ENCODE results near the gene CDR2. TPM values are rescaled to one million over a fixed set of nuclear protein-coding genes. Genes with fewer than 3 reads are reported as not detected.

CDR2 gene
- total and polyA plus RNA-seq, 2 of the 13 experiments (the other 11 are each of a cell fraction or from before 2014, with no cell fraction given): 59.0 to 78.9 TPM

DNA sequence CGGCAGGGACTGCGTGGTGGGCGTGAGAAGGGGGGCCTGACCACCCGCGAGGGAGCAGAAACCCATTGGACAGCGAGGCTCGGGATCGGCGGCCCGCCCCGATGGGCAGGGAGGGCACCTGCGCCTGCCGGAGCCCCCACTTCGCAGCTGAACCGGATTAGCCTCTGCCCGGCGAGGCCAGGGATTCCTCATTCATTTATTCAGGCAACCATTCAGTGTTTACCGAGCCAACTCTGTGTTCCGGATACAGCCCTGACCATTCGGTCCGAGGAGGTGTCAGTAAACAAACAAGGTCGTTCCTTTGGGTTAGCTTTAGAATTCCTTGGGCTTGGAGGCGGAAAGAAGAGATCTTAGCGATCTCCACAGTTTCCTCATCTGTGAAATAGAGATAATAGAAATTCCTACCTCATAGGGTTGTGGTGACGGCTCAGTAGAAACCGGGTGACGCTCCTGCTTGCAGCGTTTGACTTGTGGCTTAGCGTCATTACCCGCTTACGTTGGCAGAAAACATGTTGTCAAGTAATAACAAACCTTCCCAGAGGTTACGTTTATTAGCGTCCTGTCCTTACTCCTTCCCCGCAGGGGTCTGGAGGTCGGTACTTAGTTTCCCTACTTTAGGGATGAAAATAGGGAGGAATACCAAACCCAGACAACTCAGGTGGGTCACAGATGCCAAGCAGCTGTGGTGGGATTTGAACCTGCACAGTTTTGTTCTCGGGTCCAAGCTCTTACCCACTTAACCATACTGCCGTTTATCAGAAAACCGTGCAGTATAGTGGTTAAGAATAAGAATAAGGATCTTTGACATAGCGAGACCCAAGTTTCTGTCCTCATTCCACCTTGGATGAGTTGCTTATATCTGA lies 76.3 kb downstream of the CDR2 start (continued):
- TF ChIP-seq ZNF329 (CRISPR knock-in tag; IDR thresholded peaks at IDR 0.05; ENCODE audit: low read depth) (no peak; the same call in 1 of the 2 replicates), HOXA5 (CRISPR knock-in tag; IDR thresholded peaks at IDR 0.05) (no peak), SPEN (CRISPR knock-in tag; IDR thresholded peaks at IDR 0.05; ENCODE audit: low read depth) (no peak), LCORL (IDR thresholded peaks at IDR 0.05) (no peak), LCORL (CRISPR knock-in tag; IDR thresholded peaks at IDR 0.05) (peak; percentile 66; the same call in 1 of the 2 replicates), HDAC2 (CRISPR knock-in tag; IDR thresholded peaks at IDR 0.05) (peak; percentile 28; the same call in 1 of the 2 replicates), ZNF124 (CRISPR knock-in tag; IDR thresholded peaks at IDR 0.05) (peak; percentile 27; the same call in 1 of the 2 replicates), ZNF891 (CRISPR knock-in tag; IDR thresholded peaks at IDR 0.05) (0 out of 2 replicates have a peak, but pooled peaks have one; percentile 10), SRY (CRISPR knock-in tag; IDR thresholded peaks at IDR 0.05) (peak; percentile 93; the same call in 1 of the 2 replicates), PTBP1 (IDR thresholded peaks at IDR 0.05; ENCODE audit: low read depth, low read length, poor library complexity, severe bottlenecking) (no peak), HNF4A (CRISPR knock-in tag; IDR thresholded peaks at IDR 0.05) (peak; percentile 26; the same call in 1 of the 2 replicates), KDM1A (CRISPR knock-in tag; IDR thresholded peaks at IDR 0.05) (0 out of 2 replicates have a peak, but pooled peaks have one; percentile 5)
- TF ChIP-seq, protein P1, sequence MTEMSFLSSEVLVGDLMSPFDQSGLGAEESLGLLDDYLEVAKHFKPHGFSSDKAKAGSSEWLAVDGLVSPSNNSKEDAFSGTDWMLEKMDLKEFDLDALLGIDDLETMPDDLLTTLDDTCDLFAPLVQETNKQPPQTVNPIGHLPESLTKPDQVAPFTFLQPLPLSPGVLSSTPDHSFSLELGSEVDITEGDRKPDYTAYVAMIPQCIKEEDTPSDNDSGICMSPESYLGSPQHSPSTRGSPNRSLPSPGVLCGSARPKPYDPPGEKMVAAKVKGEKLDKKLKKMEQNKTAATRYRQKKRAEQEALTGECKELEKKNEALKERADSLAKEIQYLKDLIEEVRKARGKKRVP (CRISPR knock-in tag; IDR thresholded peaks at IDR 0.05): peak; percentile 1 to 44; a peak in 2 of 4 replicates
- TF ChIP-seq, protein P2, sequence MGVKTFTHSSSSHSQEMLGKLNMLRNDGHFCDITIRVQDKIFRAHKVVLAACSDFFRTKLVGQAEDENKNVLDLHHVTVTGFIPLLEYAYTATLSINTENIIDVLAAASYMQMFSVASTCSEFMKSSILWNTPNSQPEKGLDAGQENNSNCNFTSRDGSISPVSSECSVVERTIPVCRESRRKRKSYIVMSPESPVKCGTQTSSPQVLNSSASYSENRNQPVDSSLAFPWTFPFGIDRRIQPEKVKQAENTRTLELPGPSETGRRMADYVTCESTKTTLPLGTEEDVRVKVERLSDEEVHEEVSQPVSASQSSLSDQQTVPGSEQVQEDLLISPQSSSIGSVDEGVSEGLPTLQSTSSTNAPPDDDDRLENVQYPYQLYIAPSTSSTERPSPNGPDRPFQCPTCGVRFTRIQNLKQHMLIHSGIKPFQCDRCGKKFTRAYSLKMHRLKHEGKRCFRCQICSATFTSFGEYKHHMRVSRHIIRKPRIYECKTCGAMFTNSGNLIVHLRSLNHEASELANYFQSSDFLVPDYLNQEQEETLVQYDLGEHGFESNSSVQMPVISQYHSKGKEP (CRISPR knock-in tag; IDR thresholded peaks at IDR 0.05): no peak
- TF ChIP-seq, protein P3, sequence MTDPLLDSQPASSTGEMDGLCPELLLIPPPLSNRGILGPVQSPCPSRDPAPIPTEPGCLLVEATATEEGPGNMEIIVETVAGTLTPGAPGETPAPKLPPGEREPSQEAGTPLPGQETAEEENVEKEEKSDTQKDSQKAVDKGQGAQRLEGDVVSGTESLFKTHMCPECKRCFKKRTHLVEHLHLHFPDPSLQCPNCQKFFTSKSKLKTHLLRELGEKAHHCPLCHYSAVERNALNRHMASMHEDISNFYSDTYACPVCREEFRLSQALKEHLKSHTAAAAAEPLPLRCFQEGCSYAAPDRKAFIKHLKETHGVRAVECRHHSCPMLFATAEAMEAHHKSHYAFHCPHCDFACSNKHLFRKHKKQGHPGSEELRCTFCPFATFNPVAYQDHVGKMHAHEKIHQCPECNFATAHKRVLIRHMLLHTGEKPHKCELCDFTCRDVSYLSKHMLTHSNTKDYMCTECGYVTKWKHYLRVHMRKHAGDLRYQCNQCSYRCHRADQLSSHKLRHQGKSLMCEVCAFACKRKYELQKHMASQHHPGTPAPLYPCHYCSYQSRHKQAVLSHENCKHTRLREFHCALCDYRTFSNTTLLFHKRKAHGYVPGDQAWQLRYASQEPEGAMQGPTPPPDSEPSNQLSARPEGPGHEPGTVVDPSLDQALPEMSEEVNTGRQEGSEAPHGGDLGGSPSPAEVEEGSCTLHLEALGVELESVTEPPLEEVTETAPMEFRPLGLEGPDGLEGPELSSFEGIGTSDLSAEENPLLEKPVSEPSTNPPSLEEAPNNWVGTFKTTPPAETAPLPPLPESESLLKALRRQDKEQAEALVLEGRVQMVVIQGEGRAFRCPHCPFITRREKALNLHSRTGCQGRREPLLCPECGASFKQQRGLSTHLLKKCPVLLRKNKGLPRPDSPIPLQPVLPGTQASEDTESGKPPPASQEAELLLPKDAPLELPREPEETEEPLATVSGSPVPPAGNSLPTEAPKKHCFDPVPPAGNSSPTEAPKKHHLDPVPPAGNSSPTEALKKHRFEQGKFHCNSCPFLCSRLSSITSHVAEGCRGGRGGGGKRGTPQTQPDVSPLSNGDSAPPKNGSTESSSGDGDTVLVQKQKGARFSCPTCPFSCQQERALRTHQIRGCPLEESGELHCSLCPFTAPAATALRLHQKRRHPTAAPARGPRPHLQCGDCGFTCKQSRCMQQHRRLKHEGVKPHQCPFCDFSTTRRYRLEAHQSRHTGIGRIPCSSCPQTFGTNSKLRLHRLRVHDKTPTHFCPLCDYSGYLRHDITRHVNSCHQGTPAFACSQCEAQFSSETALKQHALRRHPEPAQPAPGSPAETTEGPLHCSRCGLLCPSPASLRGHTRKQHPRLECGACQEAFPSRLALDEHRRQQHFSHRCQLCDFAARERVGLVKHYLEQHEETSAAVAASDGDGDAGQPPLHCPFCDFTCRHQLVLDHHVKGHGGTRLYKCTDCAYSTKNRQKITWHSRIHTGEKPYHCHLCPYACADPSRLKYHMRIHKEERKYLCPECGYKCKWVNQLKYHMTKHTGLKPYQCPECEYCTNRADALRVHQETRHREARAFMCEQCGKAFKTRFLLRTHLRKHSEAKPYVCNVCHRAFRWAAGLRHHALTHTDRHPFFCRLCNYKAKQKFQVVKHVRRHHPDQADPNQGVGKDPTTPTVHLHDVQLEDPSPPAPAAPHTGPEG (CRISPR knock-in tag; IDR thresholded peaks at IDR 0.05): 0 out of 2 replicates have a peak, but pooled peaks have one; percentile 51
- TF ChIP-seq, protein P4, sequence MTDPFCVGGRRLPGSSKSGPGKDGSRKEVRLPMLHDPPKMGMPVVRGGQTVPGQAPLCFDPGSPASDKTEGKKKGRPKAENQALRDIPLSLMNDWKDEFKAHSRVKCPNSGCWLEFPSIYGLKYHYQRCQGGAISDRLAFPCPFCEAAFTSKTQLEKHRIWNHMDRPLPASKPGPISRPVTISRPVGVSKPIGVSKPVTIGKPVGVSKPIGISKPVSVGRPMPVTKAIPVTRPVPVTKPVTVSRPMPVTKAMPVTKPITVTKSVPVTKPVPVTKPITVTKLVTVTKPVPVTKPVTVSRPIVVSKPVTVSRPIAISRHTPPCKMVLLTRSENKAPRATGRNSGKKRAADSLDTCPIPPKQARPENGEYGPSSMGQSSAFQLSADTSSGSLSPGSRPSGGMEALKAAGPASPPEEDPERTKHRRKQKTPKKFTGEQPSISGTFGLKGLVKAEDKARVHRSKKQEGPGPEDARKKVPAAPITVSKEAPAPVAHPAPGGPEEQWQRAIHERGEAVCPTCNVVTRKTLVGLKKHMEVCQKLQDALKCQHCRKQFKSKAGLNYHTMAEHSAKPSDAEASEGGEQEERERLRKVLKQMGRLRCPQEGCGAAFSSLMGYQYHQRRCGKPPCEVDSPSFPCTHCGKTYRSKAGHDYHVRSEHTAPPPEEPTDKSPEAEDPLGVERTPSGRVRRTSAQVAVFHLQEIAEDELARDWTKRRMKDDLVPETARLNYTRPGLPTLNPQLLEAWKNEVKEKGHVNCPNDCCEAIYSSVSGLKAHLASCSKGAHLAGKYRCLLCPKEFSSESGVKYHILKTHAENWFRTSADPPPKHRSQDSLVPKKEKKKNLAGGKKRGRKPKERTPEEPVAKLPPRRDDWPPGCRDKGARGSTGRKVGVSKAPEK (CRISPR knock-in tag; IDR thresholded peaks at IDR 0.05; ENCODE audit: borderline replicate concordance): peak; percentile 18

All from HepG2 (cell line).